Measurements from ENCODE around the gene CDH23. TPM values are rescaled to one million over a fixed set of nuclear protein-coding genes. Genes with fewer than 3 reads are reported as not detected.

The CDH23 gene
- polyA plus RNA-seq, 2 donors = 1.6 to 3.2 TPM

- H3K4me1 ChIP-seq (ENCODE audit: control insufficient read depth in 2 of 2, insufficient read depth in 2 of 2, low read length in 1 of 2) = peaks cover 0 to 2% of the 10 kb centered on the region in 2 donors
- no peak overlapping the region for H3K27ac ChIP-seq (ENCODE audit: low read depth in 2 of 2, low read length in 1 of 2)
- H3K36me3 ChIP-seq (ENCODE audit: control insufficient read depth in 2 of 2, insufficient read depth in 2 of 2, low read length in 1 of 2) = no peaks in the 10 kb centered on the region
- H3K4me3 ChIP-seq (ENCODE audit: low read depth in 1 of 2, low read length in 2 of 2) = no peak overlapping the region
- WGBS, 2 donors = 90 to 91% methylated on average over 22 of the region's 22 CpGs
- H3K27me3 ChIP-seq (ENCODE audit: control insufficient read depth in 1 of 2, insufficient read depth in 2 of 2, low read length in 2 of 2) = no peaks in the 10 kb centered on the region
- no peaks in the 10 kb centered on the region for H3K9me3 ChIP-seq (ENCODE audit: control insufficient read depth in 2 of 2, insufficient read depth in 1 of 2, low read depth in 1 of 2, low read length in 1 of 2)
These were observed 177.1 kb downstream of the CDH23 start for GRCh38 chr10:71573562-71574518.

- no peak overlapping the region for H3K27ac ChIP-seq (ENCODE audit: low read depth in 2 of 2, low read length in 1 of 2)
- 44 to 50% methylated on average over 14 of the region's 14 CpGs for WGBS, 2 donors
- H3K4me1 ChIP-seq (ENCODE audit: control insufficient read depth in 2 of 2, insufficient read depth in 2 of 2, low read length in 1 of 2) = peaks cover 0 to 2% of the 10 kb centered on the region in 2 donors
- no peaks in the 10 kb centered on the region for H3K27me3 ChIP-seq (ENCODE audit: control insufficient read depth in 1 of 2, insufficient read depth in 2 of 2, low read length in 2 of 2)
- no peaks in the 10 kb centered on the region for H3K9me3 ChIP-seq (ENCODE audit: control insufficient read depth in 2 of 2, insufficient read depth in 1 of 2, low read depth in 1 of 2, low read length in 1 of 2)
- no peaks in the 10 kb centered on the region for H3K36me3 ChIP-seq (ENCODE audit: control insufficient read depth in 2 of 2, insufficient read depth in 2 of 2, low read length in 1 of 2)
- H3K4me3 ChIP-seq (ENCODE audit: low read depth in 1 of 2, low read length in 2 of 2) = no peak overlapping the region
These were observed 178.7 kb downstream of the CDH23 start for GRCh38 chr10:71575451-71575850.

GRCh38 chr10:71575934-71576801, 179.4 kb downstream of the CDH23 start:
- Histone ChIP-seq H3K36me3 (ENCODE audit: control insufficient read depth in 2 of 2, insufficient read depth in 2 of 2, low read length in 1 of 2) (no peaks in the 10 kb centered on the region), H3K27ac (ENCODE audit: low read depth in 2 of 2, low read length in 1 of 2) (no peak overlapping the region), H3K27me3 (ENCODE audit: control insufficient read depth in 1 of 2, insufficient read depth in 2 of 2, low read length in 2 of 2) (no peaks in the 10 kb centered on the region), H3K9me3 (ENCODE audit: control insufficient read depth in 2 of 2, insufficient read depth in 1 of 2, low read depth in 1 of 2, low read length in 1 of 2) (no peaks in the 10 kb centered on the region), H3K4me1 (ENCODE audit: control insufficient read depth in 2 of 2, insufficient read depth in 2 of 2, low read length in 1 of 2) (peaks cover 0 to 2% of the 10 kb centered on the region in 2 donors), H3K4me3 (ENCODE audit: low read depth in 1 of 2, low read length in 2 of 2) (no peak overlapping the region)
- WGBS, 2 donors = 68% methylated on average over 16 of the region's 16 CpGs

GRCh38 chr10:71576842-71577241, 180.1 kb downstream of the CDH23 start:
- no peaks in the 10 kb centered on the region for H3K36me3 ChIP-seq (ENCODE audit: control insufficient read depth in 2 of 2, insufficient read depth in 2 of 2, low read length in 1 of 2)
- H3K4me3 ChIP-seq (ENCODE audit: low read depth in 1 of 2, low read length in 2 of 2) = no peak overlapping the region
- no peak overlapping the region for H3K27ac ChIP-seq (ENCODE audit: low read depth in 2 of 2, low read length in 1 of 2)
- WGBS, 2 donors = 87 to 90% methylated on average over 9 of the region's 9 CpGs
- no peaks in the 10 kb centered on the region for H3K27me3 ChIP-seq (ENCODE audit: control insufficient read depth in 1 of 2, insufficient read depth in 2 of 2, low read length in 2 of 2)
- H3K9me3 ChIP-seq (ENCODE audit: control insufficient read depth in 2 of 2, insufficient read depth in 1 of 2, low read depth in 1 of 2, low read length in 1 of 2) = no peaks in the 10 kb centered on the region
- peaks cover 0 to 2% of the 10 kb centered on the region in 2 donors for H3K4me1 ChIP-seq (ENCODE audit: control insufficient read depth in 2 of 2, insufficient read depth in 2 of 2, low read length in 1 of 2)

GRCh38 chr10:71577345-71577744, 180.6 kb downstream of the CDH23 start:
- H3K36me3 ChIP-seq (ENCODE audit: control insufficient read depth in 2 of 2, insufficient read depth in 2 of 2, low read length in 1 of 2) = no peaks in the 10 kb centered on the region
- H3K9me3 ChIP-seq (ENCODE audit: control insufficient read depth in 2 of 2, insufficient read depth in 1 of 2, low read depth in 1 of 2, low read length in 1 of 2) = no peaks in the 10 kb centered on the region
- peaks cover 0 to 2% of the 10 kb centered on the region in 2 donors for H3K4me1 ChIP-seq (ENCODE audit: control insufficient read depth in 2 of 2, insufficient read depth in 2 of 2, low read length in 1 of 2)
- no peak overlapping the region for H3K27ac ChIP-seq (ENCODE audit: low read depth in 2 of 2, low read length in 1 of 2)
- 95% methylated on average over 8 of the region's 8 CpGs for WGBS, 2 donors
- H3K4me3 ChIP-seq (ENCODE audit: low read depth in 1 of 2, low read length in 2 of 2) = no peak overlapping the region
- no peaks in the 10 kb centered on the region for H3K27me3 ChIP-seq (ENCODE audit: control insufficient read depth in 1 of 2, insufficient read depth in 2 of 2, low read length in 2 of 2)

- Histone ChIP-seq H3K27ac (ENCODE audit: low read depth in 2 of 2, low read length in 1 of 2) (no peak overlapping the region), H3K36me3 (ENCODE audit: control insufficient read depth in 2 of 2, insufficient read depth in 2 of 2, low read length in 1 of 2) (no peaks in the 10 kb centered on the region), H3K27me3 (ENCODE audit: control insufficient read depth in 1 of 2, insufficient read depth in 2 of 2, low read length in 2 of 2) (no peaks in the 10 kb centered on the region), H3K9me3 (ENCODE audit: control insufficient read depth in 2 of 2, insufficient read depth in 1 of 2, low read depth in 1 of 2, low read length in 1 of 2) (no peaks in the 10 kb centered on the region), H3K4me3 (ENCODE audit: low read depth in 1 of 2, low read length in 2 of 2) (no peak overlapping the region), H3K4me1 (ENCODE audit: control insufficient read depth in 2 of 2, insufficient read depth in 2 of 2, low read length in 1 of 2) (peaks cover 0 to 2% of the 10 kb centered on the region in 2 donors)
- WGBS, 2 donors = 83 to 84% methylated on average over 10 of the region's 10 CpGs
These were observed 181.3 kb downstream of the CDH23 start for GRCh38 chr10:71578069-71578468.

- no peaks in the 10 kb centered on the region for H3K27me3 ChIP-seq (ENCODE audit: control insufficient read depth in 1 of 2, insufficient read depth in 2 of 2, low read length in 2 of 2)
- H3K4me1 ChIP-seq (ENCODE audit: control insufficient read depth in 2 of 2, insufficient read depth in 2 of 2, low read length in 1 of 2) = peaks cover 0 to 2% of the 10 kb centered on the region in 2 donors
- WGBS, 2 donors = 80 to 86% methylated on average over 5 of the region's 5 CpGs
- H3K36me3 ChIP-seq (ENCODE audit: control insufficient read depth in 2 of 2, insufficient read depth in 2 of 2, low read length in 1 of 2) = no peaks in the 10 kb centered on the region
- no peak overlapping the region for H3K27ac ChIP-seq (ENCODE audit: low read depth in 2 of 2, low read length in 1 of 2)
- H3K4me3 ChIP-seq (ENCODE audit: low read depth in 1 of 2, low read length in 2 of 2) = no peak overlapping the region
- no peaks in the 10 kb centered on the region for H3K9me3 ChIP-seq (ENCODE audit: control insufficient read depth in 2 of 2, insufficient read depth in 1 of 2, low read depth in 1 of 2, low read length in 1 of 2)
These were observed 182.9 kb downstream of the CDH23 start for GRCh38 chr10:71579668-71580067.

GRCh38 chr10:71580415-71580814, 183.7 kb downstream of the CDH23 start:
- Histone ChIP-seq H3K36me3 (ENCODE audit: control insufficient read depth in 2 of 2, insufficient read depth in 2 of 2, low read length in 1 of 2) (no peaks in the 10 kb centered on the region), H3K4me3 (ENCODE audit: low read depth in 1 of 2, low read length in 2 of 2) (no peak overlapping the region), H3K9me3 (ENCODE audit: control insufficient read depth in 2 of 2, insufficient read depth in 1 of 2, low read depth in 1 of 2, low read length in 1 of 2) (no peaks in the 10 kb centered on the region), H3K27me3 (ENCODE audit: control insufficient read depth in 1 of 2, insufficient read depth in 2 of 2, low read length in 2 of 2) (no peaks in the 10 kb centered on the region), H3K27ac (ENCODE audit: low read depth in 2 of 2, low read length in 1 of 2) (no peak overlapping the region), H3K4me1 (ENCODE audit: control insufficient read depth in 2 of 2, insufficient read depth in 2 of 2, low read length in 1 of 2) (peaks cover 0 to 1% of the 10 kb centered on the region in 2 donors)
- 60 to 63% methylated on average over 2 of the region's 2 CpGs for WGBS, 2 donors

- 76 to 88% methylated on average over 2 of the region's 2 CpGs for WGBS, 2 donors
- Histone ChIP-seq H3K4me1 (ENCODE audit: control insufficient read depth in 2 of 2, insufficient read depth in 2 of 2, low read length in 1 of 2) (no peaks in the 10 kb centered on the region), H3K4me3 (ENCODE audit: low read depth in 1 of 2, low read length in 2 of 2) (no peak overlapping the region), H3K27me3 (ENCODE audit: control insufficient read depth in 1 of 2, insufficient read depth in 2 of 2, low read length in 2 of 2) (no peaks in the 10 kb centered on the region), H3K36me3 (ENCODE audit: control insufficient read depth in 2 of 2, insufficient read depth in 2 of 2, low read length in 1 of 2) (no peaks in the 10 kb centered on the region), H3K27ac (ENCODE audit: low read depth in 2 of 2, low read length in 1 of 2) (no peak overlapping the region), H3K9me3 (ENCODE audit: control insufficient read depth in 2 of 2, insufficient read depth in 1 of 2, low read depth in 1 of 2, low read length in 1 of 2) (no peaks in the 10 kb centered on the region)
These were observed 184.2 kb downstream of the CDH23 start for GRCh38 chr10:71580926-71581325.

Data from esophagus (tissue), 2 donors.